GM21528 (cell line): ENCODE measurements around the gene SHC4.

Experiments used
- ATAC-seq: cut with Tn5 transposase; IDR thresholded peaks from one replicate; pipeline ENCODE4 v1.9.1; 2021; ENCODE audit warnings: mild to moderate bottlenecking, moderate library complexity; ENCODE audit not compliant: unreplicated experiment, low FRiP score

The SHC4 gene

DNA sequence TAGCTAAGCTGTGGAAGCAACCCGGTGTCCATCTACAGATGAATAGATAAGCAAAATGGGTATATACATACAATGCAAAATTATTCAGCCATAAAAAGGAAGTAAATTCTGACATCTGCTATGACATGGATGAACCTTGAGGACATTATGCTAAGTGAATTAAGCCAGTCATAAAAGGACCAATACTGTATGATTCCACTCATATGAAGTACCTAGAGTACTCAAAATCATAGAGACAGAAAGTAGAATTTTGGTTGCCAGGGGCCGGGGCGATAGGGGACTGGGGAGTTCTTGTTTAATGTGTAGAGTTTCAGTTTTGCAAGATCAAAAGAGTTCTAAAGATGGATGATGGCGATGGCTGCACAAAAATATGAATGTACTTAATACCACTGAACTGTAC lies 75.5 kb downstream of the SHC4 start:
- ATAC-seq = no peak

DNA sequence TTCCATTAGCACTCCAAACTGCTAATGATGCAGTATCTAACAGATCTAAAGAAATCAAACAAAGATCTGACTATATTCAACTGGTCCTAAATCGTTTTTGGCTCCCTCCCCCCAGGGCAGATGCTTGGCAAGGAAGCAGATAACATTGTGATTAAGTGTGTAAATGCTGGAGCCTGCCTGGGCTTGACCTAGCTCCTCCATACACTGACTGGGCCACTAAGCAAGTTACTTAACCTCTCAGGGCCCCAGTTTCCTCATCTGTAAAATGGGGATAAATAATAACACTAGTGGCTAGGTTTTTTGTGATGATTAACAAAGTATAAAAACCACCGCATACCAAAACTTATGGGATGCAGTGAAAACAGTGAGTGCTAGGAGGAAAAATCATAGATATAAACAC lies 76.6 kb downstream of the SHC4 start:
- no peak for ATAC-seq

DNA sequence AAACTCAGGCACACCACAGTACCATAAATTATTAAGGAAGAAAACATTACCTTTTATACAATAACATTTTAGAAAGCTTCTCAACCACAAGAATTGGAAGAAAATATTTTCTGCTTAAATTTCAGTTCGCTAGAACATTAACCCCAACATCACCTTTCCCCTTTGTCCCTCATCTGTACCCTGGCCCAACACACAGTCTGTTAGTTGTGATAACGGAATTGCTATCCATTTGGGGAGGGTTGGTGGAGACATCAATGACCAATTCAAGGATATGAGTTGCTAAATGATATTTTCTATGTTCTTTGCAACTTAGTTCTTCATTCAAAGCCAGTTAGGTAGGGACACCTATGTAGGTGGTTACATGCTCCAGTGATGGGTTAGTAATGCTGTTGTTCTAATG lies 80.0 kb downstream of the SHC4 start:
- no peak for ATAC-seq

DNA sequence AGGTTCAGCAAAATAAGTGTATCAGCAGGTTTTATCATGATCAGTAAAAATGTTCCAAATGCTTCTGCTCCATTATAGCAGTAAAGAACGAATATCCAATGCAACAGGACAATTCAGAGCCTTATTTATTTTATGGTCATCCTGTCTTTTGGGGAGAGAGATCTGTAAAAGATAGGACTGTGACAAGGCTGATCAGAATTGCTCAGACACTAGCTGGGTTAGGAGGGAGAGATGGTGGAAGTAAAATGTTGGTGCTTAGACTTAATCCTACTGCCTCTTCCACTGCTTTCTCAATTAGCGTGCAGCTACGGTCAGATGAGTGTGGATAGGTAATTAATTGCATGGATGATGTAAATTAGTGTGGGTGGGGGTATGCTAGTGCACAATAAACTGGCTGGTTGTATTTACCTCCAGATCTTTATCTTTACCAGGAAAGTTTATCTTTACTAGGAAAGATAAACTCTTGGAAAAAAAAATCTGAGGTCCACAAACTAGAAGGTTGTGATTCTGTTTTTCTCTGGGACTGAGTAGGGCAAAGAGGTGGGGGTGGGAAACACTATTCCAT lies 83.6 kb downstream of the SHC4 start:
- ATAC-seq = no peak

DNA sequence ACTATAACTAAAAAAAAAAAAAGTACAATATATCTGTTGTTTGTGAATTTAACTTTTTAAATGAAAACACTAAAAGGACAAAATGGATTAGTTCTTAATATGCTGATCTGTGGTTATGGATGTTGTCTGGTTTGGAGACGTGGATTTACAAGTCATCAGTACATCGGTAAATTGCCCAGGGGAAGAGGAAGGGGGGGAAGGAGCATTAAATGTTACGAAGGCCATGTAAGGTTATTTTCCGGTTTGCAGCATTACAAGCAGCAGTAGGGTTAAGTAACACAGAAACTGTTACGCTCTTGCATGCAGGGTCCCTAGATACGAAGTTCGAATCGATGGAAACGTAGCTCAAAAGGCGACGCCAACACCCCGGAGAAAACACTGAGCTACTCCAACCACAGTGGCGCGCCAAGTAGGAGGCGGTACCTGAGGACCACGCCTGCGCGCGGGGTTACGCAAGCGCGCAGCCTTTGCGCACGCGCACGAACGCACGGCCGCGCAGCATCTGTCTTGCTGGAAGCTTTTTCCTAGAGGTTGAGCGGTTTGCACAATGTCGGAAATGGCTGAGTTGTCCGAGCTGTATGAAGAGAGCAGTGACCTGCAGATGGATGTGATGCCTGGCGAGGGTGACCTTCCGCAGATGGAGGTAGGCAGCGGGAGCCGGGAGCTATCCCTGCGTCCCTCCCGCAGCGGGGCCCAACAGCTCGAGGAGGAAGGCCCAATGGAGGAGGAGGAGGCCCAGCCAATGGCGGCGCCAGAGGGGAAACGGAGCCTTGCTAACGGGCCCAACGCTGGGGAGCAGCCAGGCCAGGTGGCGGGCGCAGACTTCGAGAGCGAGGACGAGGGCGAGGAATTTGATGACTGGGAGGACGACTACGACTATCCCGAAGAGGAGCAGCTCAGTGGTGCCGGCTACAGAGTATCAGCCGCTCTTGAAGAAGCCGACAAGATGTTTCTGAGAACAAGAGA lies 85.8 kb downstream of the SHC4 start, which contains the start of gene EID1:
Gene EID1 (plus strand): TSS at position 505 of the 966 bp plus-strand sequence. CDS start 43 bp downstream, at position 548.
- ATAC-seq = peak; percentile 96

DNA sequence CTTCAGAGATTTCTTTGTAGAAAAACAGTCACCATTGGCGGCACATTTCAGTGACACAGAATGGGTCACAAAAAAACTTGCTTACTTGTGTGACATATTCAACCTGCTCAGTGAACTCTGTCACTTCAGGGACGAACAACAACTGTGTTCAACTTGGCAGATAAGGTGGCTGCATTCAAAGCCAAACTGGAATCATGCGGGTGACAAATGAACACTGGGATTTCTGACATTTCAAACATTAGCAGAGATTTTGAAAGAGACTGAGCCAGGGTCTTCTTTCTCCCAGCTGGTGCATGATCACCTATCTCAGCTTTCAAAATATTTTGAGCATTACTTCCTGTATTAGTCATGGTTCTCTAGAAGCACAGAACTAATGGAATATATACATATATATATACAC lies 87.7 kb downstream of the SHC4 start:
- ATAC-seq = no peak

DNA sequence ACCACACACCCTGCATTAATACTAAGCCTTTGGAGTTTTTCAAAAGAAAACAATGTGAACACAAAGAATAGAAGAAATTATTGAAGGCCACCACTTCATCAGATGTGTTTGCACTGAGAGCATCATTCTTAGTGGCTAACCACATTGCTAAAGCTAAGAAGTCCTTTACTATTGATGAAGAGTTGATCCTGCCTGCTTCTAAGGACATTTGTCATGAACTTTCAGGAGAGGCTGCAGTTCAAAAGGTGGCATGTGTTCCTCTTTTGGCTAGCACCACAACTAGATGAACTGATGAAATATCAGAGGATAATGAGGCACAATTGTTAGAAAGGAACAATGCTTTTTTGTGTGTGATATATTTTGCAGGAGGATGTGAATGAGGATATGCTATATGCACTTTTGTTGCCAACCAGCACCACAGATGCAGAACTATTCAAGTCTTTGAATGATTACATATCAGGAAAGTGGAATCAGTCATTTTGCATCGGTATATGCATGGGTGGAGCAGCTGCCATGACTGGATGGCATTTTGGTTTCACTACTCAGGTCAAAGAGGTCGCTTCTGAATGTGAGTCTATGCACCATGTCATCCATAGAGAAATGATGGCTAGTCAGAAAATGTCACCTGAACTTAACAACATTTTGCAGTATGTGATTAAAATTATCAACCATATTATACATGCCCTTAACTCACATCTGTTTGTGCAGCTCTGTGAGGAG lies 88.3 kb downstream of the SHC4 start:
- ATAC-seq = no peak

DNA sequence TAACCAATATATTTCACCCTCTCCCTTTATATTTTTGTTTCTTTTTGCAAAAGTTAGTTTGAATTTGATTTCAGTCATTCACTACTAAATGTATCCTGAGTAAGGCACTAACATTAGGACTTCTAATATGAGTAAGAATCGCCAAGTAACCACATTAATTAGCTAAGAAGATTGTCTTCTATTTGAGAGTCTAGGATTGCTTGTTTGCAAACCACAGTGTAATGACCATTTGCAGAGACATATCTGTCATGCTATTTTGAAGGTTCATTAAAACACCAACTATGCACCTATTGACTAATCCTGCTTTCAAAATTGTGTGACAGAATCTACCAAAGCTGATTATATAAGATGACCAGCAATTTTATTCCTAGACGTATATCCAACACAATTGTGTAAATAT lies 91.1 kb downstream of the SHC4 start:
- no peak for ATAC-seq

DNA sequence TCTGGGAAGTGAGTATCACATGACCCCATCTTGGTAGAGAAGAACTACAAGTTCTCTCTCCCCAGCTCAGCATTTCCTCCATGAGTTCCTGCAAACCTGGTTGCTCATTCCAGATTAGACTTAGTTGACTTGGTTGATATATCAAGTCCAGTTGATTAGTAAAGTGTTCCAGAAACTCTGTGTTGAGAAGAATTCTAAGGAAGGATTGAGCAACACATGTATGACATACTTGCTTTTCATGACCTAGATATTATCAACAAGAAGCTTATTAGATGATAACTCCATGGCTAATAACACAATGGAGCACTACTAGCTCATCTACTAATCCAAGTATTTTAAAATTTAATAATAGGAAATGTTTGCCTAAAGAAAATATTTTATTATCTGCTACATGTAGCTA lies 92.2 kb downstream of the SHC4 start:
- no peak for ATAC-seq

DNA sequence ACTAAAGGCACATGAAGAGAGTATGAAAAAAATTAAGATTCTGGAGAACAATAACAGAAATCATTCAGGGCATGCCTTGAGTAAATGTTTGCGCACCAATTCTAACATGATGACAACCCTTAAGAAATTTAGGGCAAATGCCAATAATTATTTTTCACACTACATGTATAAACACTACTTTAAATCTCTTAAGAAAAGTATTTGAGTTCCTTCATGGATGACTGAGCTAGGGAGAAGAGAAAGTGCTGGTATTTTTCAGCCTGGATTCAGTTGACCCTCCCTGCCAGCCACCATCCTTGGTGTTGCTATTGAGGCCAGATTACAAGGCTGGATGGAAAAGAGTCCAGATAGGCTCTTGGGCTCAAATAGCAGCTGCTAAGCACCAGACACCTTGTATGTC lies 93.8 kb downstream of the SHC4 start:
- no peak for ATAC-seq

DNA sequence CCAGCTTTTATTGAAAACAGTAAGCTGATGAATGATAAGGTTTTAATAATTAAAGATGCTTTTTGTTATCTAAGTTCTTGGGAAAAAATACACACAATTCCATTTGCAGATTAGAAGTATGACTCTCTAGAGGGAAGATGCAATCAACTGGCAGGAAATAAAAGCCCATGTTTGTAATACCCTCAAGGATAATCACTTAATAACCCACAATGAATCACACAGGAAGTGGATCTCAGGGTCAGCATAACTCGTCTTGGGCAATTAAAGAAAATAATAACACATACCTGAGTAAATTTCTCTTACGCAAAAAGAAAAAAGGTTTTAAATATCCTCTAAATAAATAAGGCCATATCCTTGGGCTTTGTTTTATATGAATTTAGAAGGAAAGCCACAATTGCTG lies 95.2 kb downstream of the SHC4 start:
- ATAC-seq = no peak

DNA sequence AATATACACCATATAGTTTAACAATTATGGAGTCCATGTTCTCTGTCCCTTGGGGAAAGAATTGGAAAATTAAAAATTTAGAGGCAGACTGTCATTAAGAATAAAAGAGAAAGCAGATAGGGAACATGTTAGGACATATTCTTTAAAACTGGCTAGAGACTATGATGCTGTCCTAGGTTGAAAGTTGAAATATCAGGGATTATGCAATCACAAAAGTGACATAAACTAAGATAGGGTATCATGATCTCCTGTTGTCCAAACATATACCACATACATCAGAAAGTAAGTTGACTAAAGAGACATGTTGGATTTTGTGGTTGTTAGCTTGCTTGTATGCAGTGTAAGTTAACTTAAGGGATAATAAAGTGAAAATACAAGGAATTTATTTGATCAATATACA lies 95.7 kb downstream of the SHC4 start:
- ATAC-seq = no peak

DNA sequence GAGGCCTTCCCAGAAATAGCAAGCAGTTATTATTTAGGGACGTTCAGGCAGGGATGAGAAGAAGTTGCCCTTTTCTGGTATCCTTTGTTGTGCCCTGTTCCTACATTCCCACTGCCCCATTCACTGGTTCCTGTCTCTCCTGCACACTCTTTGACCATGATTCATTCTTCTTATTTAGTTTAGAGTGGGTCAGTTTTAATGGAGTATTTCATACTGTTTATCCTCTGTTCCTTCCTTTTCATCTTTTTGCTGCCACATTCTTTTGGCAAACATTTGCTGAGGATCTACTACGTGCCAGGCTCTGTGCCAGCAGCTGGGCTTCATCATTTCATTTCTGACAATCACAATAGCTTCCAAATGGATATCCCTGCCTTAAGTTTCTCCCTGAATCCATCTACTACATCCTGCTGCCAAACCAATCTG lies 97.6 kb downstream of the SHC4 start:
- ATAC-seq = no peak

DNA sequence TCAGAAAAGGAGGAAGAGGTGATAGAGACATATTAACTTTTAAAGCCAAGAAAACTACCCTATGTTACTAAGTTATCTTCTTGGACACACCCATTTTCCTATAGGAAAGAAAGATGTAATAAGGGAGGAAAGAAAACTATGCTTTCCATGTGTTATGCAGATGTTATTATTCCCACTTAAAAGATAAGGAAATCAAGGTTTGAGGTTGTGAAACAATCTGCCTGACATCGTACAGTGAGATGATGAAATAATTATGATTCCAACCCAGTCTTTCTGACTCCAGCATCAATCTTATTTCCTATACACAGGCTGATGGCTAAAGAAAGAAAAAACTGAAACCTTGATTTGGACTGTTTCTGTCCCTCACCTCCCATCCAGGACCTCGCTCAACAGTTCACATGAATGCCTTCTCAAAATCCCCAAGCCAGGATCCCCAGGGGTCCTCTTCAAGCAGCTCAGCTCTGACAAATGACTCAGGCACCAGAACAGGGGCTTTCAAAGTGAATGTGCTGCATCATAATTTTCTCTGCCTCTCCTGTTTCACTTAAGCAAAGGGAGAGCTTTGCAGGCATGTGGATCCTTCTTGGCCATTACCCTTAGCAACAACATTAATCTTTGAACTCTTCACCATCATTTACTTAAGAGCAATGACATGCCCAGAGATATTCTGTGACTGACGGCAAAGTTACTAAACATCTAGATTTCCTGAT lies 98.2 kb downstream of the SHC4 start:
- no peak for ATAC-seq

DNA sequence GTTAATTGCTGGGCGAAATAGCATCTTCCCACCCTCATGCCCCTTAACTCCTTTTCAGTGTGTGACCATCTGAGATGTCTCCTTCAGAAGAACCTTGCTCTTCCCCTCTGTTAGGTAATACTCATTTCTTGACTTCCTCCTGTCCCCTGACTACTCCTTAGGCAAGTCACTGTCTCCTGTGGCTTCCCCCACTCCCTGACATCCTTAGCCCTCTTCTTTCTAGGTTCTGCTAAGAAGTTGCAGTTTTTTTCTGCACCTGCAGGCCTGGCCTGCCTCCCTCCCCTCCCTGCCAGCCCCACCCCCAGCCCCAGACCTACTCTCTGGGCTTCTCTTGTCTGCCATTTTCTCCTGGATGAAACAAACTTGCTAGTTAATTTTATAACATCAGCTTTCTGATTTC lies 101.0 kb downstream of the SHC4 start:
- ATAC-seq = no peak

DNA sequence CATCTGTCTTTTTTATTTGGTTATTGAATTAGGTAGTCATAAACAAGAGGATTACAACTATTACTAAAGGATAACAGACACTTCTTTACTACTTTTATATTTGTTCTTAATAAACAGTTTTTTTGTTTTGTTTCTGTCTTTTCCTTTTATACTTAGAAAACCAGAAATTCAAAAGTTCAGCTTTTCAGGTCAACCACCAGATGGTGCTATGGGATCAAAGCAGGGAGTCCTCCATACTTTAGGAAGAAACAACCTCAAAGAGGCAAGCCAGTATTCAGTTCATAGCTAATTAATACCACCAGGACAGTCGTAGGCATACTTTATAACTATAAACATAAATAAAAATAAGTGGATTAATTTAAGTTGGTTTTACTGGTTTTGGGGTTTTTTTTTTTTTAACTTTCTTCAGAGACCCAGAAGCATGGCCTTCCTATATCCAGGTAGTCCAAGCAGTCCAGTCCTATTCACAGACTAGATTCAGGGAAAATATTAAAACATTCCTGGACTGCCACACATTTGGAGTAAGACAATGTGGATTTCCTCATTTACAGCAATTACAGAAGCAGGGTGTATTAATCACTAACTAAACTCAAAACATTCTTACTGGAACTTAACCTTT lies 101.8 kb downstream of the SHC4 start:
- ATAC-seq = peak; percentile 60

DNA sequence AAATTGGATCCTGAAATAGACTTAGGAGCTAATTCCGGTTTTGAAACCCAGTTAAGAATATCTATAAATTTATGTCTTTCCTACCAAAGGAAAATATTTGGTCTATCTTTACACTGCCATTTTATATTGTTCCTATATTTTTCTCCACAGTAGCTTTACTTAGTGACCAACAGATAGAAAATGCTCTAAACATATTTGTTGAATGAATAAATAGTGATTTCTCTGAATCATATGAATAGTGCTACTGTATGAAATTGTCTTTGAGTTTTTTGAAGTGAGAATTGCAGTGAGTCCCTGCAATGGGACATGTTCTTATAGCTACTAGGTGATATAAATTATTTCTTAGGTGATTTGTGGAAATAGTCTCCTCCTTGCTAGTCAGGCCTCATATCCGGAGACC lies 104.3 kb downstream of the SHC4 start:
- no peak for ATAC-seq

DNA sequence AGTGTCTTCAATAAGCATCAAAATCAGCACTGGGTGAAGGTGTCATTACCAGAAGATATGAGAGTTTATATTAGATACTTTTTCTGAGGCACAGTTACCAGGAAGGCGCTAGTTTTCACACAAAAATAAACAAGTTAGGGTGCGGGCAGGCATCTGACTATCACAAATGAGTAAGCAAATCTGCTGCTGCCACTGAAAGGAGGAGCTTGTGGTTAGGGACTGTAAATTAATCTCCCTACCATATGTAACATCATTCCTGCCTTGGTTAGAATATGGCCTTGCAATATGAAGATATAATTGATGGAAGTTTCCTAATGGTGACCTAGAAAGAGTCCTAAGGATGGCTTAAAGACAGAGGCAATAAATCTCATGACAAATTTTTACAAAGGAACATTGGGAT lies 105.3 kb downstream of the SHC4 start:
- no peak for ATAC-seq

DNA sequence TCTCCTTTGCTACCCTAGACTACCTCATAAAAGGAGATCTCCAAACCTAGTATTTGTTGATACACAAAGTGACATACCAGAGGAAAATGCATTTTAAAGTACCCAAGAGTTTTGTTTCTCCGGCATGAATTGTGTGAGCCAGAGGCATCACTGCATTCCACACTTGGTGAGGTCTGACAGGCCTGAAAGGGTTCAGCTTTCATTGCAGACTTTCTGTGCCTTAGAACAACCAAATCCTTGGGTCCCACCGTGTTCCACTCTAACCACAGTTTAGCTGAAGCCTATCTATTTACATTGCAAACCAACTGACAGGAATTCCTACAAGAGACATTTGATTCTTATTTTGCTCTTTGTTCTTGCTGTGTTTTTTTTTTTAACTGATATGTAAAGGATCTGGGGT lies 106.8 kb downstream of the SHC4 start:
- ATAC-seq = no peak
